HG03378 (cell line): ENCODE measurements around the gene SLC35E1.
"Not testable (repeated sequence)": the region's sequence is repeated elsewhere in the genome, so short reads cannot be mapped to it uniquely, and the experiment has no call there.

Experiments used
- ATAC-seq: cut with Tn5 transposase; IDR thresholded peaks from one replicate; pipeline ENCODE4 v1.9.1; 2021; ENCODE audit warnings: mild to moderate bottlenecking, moderate library complexity; ENCODE audit not compliant: unreplicated experiment

SLC35E1 gene

DNA sequence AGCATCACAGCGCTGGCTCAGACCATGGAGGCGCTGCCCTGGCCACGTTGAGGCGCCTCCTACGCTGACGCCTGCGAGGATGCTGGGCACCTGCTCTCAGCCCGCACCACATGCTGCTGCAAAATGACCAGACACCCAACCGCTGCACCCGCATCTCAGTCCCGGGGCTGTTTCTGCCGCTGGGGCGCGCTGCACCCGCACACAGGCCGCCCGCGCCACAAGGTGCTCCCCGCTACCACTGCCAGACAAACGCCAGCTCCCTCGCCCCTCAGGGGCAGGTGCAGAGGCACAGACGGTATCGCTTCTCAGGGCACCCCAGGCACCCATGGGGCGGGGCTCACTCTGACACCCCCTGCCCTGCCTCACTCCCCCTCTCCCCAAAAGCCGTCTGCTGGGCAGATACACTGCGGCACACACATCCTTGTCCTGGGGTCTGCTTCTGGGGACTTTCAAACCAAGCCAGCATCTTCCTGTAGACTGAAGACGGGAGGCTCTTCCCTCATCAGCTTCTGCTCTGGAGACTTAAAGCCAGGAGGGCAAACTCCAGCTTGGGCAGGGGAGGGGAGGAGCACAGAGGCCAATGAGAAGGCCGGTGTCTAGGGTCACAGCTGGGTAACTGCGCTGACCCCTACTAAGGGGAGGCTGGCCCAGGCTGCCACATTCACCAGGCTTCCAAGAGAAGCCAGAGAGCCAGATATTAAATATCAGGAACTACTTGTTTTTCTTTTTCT lies 46.3 kb downstream of the SLC35E1 start:
- ATAC-seq, result no peak

DNA sequence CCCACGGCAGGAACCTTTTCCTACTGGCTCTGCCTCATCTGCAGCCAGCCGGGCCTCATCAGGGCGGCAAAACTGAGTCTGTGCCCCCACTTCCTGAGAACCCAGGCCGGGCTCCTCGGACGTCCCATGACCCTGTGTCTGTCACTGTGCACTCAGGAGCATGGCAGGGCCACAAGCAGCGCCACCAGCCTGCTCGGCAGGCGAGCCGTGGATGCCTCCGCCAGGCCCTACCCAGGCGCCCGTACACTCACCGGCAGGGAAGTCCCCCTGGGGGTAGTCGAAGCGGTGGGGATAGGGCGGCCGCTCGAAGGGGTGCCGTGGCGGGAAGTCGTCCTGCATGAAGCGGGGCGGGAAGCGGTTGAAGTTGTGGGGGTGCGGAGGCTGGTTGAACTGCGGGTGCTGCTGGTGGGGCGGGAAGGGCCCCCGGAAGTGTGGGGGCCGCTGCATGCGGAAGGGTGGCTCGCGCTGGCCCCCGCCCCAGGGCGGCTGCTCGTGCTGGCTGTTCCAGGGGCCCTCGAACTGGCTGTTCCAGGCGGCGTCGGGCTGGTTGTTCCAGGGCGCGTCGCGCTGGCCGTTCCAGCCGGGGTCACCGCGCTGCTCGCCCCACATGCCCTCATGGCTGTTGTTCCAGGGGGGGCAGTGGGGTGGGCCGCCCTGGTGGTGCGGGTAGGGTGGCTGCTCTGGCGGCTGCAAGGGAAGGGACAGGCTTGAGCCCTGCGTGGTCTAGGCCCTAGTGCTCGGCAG lies 47.1 kb downstream of the SLC35E1 start:
- no peak for ATAC-seq

GRCh38 chr19:16522559-16523377 lies 49.4 kb downstream of the SLC35E1 start:
- ATAC-seq, result no peak

GRCh38 chr19:16521715-16522289 lies 50.4 kb downstream of the SLC35E1 start:
- no peak for ATAC-seq

DNA sequence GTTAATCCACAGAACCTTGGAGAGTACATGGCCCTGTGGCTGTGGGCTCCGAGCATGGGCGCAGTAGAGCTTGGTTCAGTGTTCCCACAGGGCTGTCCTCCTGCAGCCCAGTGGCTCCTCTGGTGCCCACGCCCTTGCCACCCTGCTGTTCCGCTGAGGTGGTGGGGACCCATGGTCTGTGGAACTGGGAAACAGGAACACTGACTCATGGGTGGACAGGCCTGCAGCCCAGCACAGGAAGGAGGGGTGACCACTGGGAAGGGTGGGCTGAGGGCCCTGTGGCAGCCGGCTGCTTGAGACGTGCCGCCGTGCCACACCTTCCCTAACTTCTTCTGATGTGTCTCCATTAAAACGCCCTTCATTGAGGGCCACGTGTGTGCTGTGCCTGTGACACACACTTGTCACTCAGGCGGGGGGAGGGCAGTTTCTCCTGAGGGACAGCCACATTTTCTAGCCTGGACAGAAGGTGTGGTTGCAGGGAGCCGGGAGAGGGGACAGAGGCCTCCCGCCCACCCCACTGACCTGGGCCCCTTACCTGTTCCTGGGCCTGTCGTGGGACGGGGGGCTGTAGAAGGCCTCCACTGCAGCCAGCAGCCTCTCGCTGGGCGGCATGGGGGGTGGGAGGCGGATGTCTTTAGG lies 51.1 kb downstream of the SLC35E1 start:
- no peak for ATAC-seq

- no peak for ATAC-seq
Observed at GRCh38 chr19:16520074-16520973, 51.9 kb downstream of the SLC35E1 start.

GRCh38 chr19:16519230-16519687 lies 53.0 kb downstream of the SLC35E1 start:
- ATAC-seq, result no peak

- no peak for ATAC-seq
Observed at GRCh38 chr19:16518483-16519229, 53.6 kb downstream of the SLC35E1 start.

- no peak for ATAC-seq
Observed at GRCh38 chr19:16518061-16518460, 54.2 kb downstream of the SLC35E1 start.

- ATAC-seq, result no peak
Observed at GRCh38 chr19:16516923-16517610, 55.1 kb downstream of the SLC35E1 start.

GRCh38 chr19:16516381-16516780 lies 55.8 kb downstream of the SLC35E1 start:
- no peak for ATAC-seq

- ATAC-seq, result no peak
Observed at GRCh38 chr19:16514383-16515019, 57.7 kb downstream of the SLC35E1 start.

DNA sequence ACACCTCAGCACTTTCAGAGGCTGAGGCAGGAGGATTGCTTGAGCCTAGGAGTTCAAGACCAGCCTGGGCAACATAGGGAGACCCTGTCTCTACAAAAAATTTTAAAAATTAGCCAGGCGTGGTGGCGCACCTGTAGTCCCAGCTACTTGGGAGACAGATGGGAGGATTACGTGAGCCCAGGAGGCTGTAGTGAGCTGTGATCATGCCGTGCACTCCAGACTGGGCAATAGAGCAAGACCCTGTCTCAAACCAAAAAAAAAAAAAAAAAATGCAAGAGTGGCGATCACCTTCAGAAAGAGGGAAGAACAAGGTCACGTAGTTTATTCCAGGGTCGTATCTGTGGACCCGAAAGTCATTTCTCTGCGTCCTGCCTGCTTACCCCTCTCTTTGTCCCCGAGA lies 59.6 kb downstream of the SLC35E1 start:
- not testable (repeated sequence) for ATAC-seq

GRCh38 chr19:16509141-16510061 lies 62.8 kb downstream of the SLC35E1 start:
- no peak for ATAC-seq

GRCh38 chr19:16508546-16508945 lies 63.7 kb downstream of the SLC35E1 start:
- no peak for ATAC-seq

DNA sequence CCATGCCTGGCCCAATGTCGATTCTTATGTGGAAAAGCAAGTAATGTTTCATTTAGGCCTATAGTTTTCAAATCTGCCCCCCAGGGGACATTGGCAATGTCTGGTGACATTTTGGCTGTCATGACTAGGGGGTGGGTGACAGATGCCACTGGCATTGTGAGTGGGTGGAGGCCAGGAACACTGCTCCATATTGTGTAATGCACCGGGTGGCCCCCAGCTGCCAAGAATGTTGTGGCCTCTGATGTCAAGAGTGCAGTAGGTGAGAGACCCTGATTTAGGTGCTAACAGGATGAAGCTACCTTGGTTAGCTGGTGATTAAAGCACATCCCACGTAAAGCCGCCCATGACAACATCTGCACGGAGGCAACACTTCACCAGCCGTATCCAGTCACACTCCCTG lies 65.3 kb downstream of the SLC35E1 start:
- no peak for ATAC-seq

DNA sequence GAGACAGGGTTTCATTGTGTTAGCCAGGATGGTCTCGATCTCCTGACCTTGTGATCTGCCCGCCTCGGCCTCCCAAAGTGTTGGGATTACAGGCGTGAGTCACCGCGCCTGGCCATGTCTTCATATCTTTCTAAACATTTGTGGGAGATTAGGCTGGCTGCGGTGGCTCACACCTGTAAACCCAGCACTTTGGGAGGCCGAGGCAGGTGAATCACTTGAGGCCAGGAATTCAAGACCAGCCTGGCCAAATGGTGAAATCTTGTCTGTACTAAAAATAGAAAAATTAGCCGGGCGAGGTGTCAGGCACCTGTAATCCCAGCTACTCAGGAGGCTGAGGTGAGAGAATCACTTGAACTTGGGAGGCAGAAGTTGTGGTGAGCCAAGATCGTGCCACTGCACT lies 66.1 kb downstream of the SLC35E1 start:
- not testable (repeated sequence) for ATAC-seq
